NB4 (cell line): ENCODE data around the gene RETREG1.

ENCODE experiments used
- DNase-seq: peaks from one replicate; pipeline ENCODE4 v3.0.0; 2010; ENCODE audit warnings: low read depth
- H3K4me3 ChIP-seq: one replicate; pipeline ENCODE4 v1.5.1; 2011; ENCODE audit warnings: mild to moderate bottlenecking, low read depth, low read length, moderate library complexity
- CTCF ChIP-seq: IDR thresholded peaks from one replicate; pipeline ENCODE4 v1.5.1; 2012; ENCODE audit warnings: low read depth, low read length
- MAX ChIP-seq: IDR thresholded peaks from 2 replicates; pipeline ENCODE4 v1.6.1; 2011; ENCODE audit warnings: low read depth, low read length
- MYC ChIP-seq: IDR thresholded peaks from 2 replicates; pipeline ENCODE4 v1.6.1; 2011; ENCODE audit warnings: low read depth, low read length
- POLR2A ChIP-seq: IDR thresholded peaks from 2 replicates; pipeline ENCODE4 v1.6.1; 2011; ENCODE audit warnings: mild to moderate bottlenecking; ENCODE audit not compliant: insufficient read length; ENCODE audit errors: extremely low read depth

Gene RETREG1

GRCh38 chr5:16525651-16526050 lies 91.1 kb downstream of the RETREG1 start:
- H3K4me3 ChIP-seq, result no peak overlapping the region
- no peak for DNase-seq
- TF ChIP-seq MYC, result no peak

GRCh38 chr5:16524286-16524685 lies 92.5 kb downstream of the RETREG1 start:
- TF ChIP-seq POLR2A (no peak), CTCF (no peak)
- no peak for DNase-seq
- no peak overlapping the region for H3K4me3 ChIP-seq

GRCh38 chr5:16521521-16522483 lies 95.0 kb downstream of the RETREG1 start:
- no peak for DNase-seq
- no peak overlapping the region for H3K4me3 ChIP-seq
- TF ChIP-seq MYC (no peak), POLR2A (no peak), MAX (no peak), CTCF (no peak)

GRCh38 chr5:16520841-16521240 lies 96.0 kb downstream of the RETREG1 start:
- TF ChIP-seq MYC (no peak), MAX (no peak)
- no peak overlapping the region for H3K4me3 ChIP-seq
- no peak for DNase-seq

- H3K4me3 ChIP-seq, result no peak overlapping the region
- DNase-seq, result no peak
- TF ChIP-seq CTCF, result no peak
- TF ChIP-seq MAX, result no peak
- TF ChIP-seq MYC, result no peak
- no peak for TF ChIP-seq POLR2A
Observed at GRCh38 chr5:16519435-16519834, 97.4 kb downstream of the RETREG1 start.

GRCh38 chr5:16518606-16519005 lies 98.2 kb downstream of the RETREG1 start:
- DNase-seq, result no peak
- H3K4me3 ChIP-seq, result no peak overlapping the region
- TF ChIP-seq MYC (no peak), MAX (no peak), POLR2A (no peak), CTCF (no peak)

GRCh38 chr5:16515532-16515931 lies 101.3 kb downstream of the RETREG1 start:
- DNase-seq, result no peak
- no peak overlapping the region for H3K4me3 ChIP-seq
- TF ChIP-seq MAX (no peak), MYC (no peak), CTCF (no peak), POLR2A (no peak)
